Heart right ventricle (tissue), 16 donors: Measurements from ENCODE around the gene SLC1A2. TPM values are rescaled to one million over a fixed set of nuclear protein-coding genes. Genes with fewer than 3 reads are reported as not detected.

ENCODE experiments used
- ATAC-seq, 8 donors: fragments of 200-7000 bp; cut with Tn5 transposase; one replicate each; pipeline ENCODE4 v1.9.1; 2020; ENCODE audit warnings: mild to moderate bottlenecking in 8 of 8, moderate library complexity in 8 of 8, moderate number of reproducible peaks in 1 of 8
- DNase-seq, 2 donors: peaks; one replicate each; pipeline ENCODE4 v3.0.0-alpha.2; 2020
- H3K27ac ChIP-seq, 10 donors: fragments of 200-600 bp; sonication (generic) in 2 of 10; one replicate each; pipeline versions ENCODE4 v1.5.0 to v1.8.0; 2020 to 2022; ENCODE audit warnings: mild to moderate bottlenecking in 3 of 10
- H3K27me3 ChIP-seq, 7 donors: fragments of 200-600 bp; one replicate each; pipeline ENCODE4 v1.8.0; 2021 to 2022; ENCODE audit warnings: mild to moderate bottlenecking in 2 of 7
- H3K36me3 ChIP-seq, 9 donors: fragments of 200-600 bp; sonication (generic) in 1 of 9; one replicate each; pipeline versions ENCODE4 v1.5.0 to v1.8.0; 2020 to 2022; ENCODE audit warnings: mild to moderate bottlenecking in 2 of 9
- H3K4me1 ChIP-seq, 9 donors: fragments of 200-600 bp; sonication (generic) in 1 of 9; one replicate each; pipeline versions ENCODE4 v1.5.0 to v1.8.0; 2020 to 2022; ENCODE audit warnings: mild to moderate bottlenecking in 4 of 9
- H3K4me3 ChIP-seq, 10 donors: fragments of 200-600 bp; sonication (generic) in 2 of 10; one replicate each; pipeline versions ENCODE4 v1.5.0 to v1.8.0; 2020 to 2022; ENCODE audit warnings: mild to moderate bottlenecking in 7 of 10, moderate library complexity in 2 of 10
- H3K9me3 ChIP-seq, 11 donors: fragments of 200-600 bp in 10 of 11; sonication (generic) in 2 of 11; one replicate each; pipeline versions ENCODE4 v1.5.0 to v1.8.0; 2013 to 2022; ENCODE audit warnings: mild to moderate bottlenecking in 2 of 11, control low read depth in 1 of 11, moderate library complexity in 1 of 11
- WGBS, 2 donors: extraction: QIAGEN DNeasy Blood & Tissue Kit; methylation state at CpG; one replicate each; pipeline ENCODE4 v1.1.7; 2013; ENCODE audit warnings: inconsistent platforms in 1 of 2; 5-methylcytosine and 5-hydroxymethylcytosine counted together
- intact Hi-C, 10 donors: fragments of 100-400 bp; cut with DNase I; formaldehyde crosslinking; loops; one replicate each; pipeline versions ENCODE4 v1.11.1 to v1.14.2; 2022
- polyA plus RNA-seq, 2 donors: library from polyadenylated mRNA; stranded (reverse); fragments of 200-250 nt; gene quantifications; one replicate each; pipeline ENCODE4 v1.2.3, GENCODE V29; 2013
- total RNA-seq, 10 donors: library from RNA; stranded (reverse); fragmentation: NEBNext Ultra II Directional in 3 of 10; extraction: Animal tissue kit (Norgen Biotek cat#: 25700) in 3 of 10; gene quantifications; one replicate each; pipeline versions ENCODE4 v1.2.1 to v1.2.4, GENCODE V29; 2021 to 2023
- TF ChIP-seq, protein P1 (sequence below), 9 donors: fragments of 200-600 bp; sonication (generic) in 2 of 9; IDR thresholded peaks; one replicate each; pipeline versions ENCODE4 v1.5.0 to v1.8.0; 2021 to 2022; ENCODE audit warnings: antibody characterized with exemption in 9 of 9, mild to moderate bottlenecking in 5 of 9, moderate library complexity in 1 of 9
- donor health status: Arrhythmogenic right ventricular cardiomyopathy.
- donor health status: ischemic (EF 13 %, LVEDD 7.1; RV severe dilation, severe dysfunction).
- donor health status: healthy with polysubstance abuse.
- donor health status: DM: no; HTN: yes; CAD: no.
- donor health status: DM: no; HTN: no; CAD: no.
- donor health status: ischemic (EF 25% LVEDD 6.9; RV normal size, moderate dysfunction).
- donor health status: ischemic (EF 25% LVEDD 5.7; RV mildly dilated, moderate dysfunction).
- donor health status: healthy.
- donor health status: DM: yes; HTN: yes; CAD: no.
- donor health status: Ischemic cardiomyopathy.
- donor health status: ischemic (EF 35%, LVEDD 5.7; RV mildly dilated, moderate dysfunction).
- donor health status: nonischemic (EF 11% LVEDD 7.7; RV severe dilation, severe dysfunction).
- donor health status: DM: yes; HTN: yes; CAD: no.
- donor health status: PGD.
- donor health status: ischemic (EF 29% LVEDD 5.4; RV normal size, mild dysfunction).
- donor health status: nonischemic (EF 23%, LVEDD 6.1; RV moderate dilation, normal function).

SLC1A2 gene
- total and polyA plus RNA-seq, 12 donors: 0.29 to 25.8 (median 3.4) TPM

DNA sequence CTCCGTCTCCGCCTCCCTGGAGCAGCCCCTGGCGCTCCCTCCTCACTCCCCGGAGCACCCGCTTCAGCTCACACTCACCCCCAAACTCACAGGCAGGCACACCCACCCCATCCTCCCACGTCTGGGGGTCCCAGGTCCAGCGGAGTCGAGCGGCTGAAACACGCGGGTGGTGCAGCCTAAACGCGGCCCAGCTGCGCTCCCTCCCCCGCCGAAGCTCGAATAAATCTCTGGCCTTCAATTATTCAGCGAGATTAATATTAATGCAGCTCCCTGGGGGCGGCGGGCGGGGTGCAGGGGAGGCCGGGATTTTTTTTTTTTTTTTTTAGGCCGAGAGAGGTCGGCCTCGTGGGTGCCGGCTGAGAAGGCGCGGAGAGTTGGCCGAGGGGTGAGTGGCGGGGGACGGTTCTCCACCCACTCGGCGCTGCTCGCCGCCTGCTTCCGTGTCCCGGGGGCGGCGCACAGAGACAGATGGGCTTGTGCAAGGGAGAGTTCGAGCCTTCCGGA is 524 bp upstream of the SLC1A2 start:
- TF ChIP-seq, protein P1, sequence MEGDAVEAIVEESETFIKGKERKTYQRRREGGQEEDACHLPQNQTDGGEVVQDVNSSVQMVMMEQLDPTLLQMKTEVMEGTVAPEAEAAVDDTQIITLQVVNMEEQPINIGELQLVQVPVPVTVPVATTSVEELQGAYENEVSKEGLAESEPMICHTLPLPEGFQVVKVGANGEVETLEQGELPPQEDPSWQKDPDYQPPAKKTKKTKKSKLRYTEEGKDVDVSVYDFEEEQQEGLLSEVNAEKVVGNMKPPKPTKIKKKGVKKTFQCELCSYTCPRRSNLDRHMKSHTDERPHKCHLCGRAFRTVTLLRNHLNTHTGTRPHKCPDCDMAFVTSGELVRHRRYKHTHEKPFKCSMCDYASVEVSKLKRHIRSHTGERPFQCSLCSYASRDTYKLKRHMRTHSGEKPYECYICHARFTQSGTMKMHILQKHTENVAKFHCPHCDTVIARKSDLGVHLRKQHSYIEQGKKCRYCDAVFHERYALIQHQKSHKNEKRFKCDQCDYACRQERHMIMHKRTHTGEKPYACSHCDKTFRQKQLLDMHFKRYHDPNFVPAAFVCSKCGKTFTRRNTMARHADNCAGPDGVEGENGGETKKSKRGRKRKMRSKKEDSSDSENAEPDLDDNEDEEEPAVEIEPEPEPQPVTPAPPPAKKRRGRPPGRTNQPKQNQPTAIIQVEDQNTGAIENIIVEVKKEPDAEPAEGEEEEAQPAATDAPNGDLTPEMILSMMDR (IDR thresholded peaks at IDR 0.05): no peak
- Histone ChIP-seq H3K4me1 (peaks cover 5 to 27% (median 16%) of the 10 kb centered on the region in 9 donors), H3K9me3 (no peaks in the 10 kb centered on the region), H3K27ac (no peak overlapping the region), H3K27me3 (peaks cover 0 to 98% (median 71%) of the 10 kb centered on the region in 7 donors), H3K36me3 (no peaks in the 10 kb centered on the region), H3K4me3 (peak overlapping the region; percentile 1 to 63 (median 50))
- WGBS, 2 donors: 2 to 4% methylated on average over 41 of the region's 41 CpGs
- intact Hi-C loops: no loop called here
- DNase-seq: peak; percentile 8 to 27
- ATAC-seq: peak; percentile 27 to 56 (median 42)

DNA sequence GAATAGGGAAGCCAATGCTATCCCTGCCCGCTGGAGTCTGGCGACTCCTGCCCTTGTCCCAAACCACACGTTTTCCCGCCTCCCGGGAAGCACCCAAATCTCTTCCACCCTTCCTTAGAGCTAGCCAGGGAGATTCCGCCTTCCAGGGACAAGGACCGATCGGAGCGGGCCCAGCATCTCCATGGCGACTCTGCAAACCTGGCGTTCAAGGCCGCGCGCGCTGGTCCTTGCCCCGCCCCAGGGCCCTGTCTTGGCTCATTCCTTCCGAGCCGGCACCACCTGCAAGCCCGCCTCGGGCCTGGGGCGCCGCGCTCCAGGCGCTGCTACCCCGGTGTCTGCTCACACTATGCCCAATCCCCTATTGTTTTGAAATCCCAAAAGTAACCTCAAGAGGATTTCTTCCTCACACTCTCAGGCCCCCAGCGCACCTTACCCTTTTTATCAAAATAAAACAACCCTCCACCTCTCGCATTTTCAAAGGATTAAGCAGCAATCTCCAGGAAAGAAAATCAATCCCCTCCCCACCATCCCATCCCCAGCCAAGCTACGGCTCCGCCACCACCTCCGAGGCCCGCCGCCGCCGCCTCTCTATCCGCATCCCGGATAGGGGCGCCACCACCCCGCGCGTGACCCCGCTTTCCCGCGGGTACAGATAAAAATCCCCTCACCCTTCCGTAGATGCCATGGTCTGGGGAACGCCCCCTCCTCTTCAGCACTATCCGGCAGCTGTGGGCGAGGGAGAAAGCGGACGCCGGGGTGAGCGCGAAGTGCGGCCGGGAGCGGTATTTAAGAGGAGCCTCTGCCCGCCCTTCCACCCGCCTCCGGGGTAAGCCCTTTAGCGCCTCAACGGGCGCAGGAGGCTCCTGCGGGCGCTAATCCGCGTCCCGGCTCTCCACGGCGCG is 825 bp downstream of the SLC1A2 start:
- DNase-seq (peak in 1 of 2 donors; percentile 17), ATAC-seq (peak in 6 of 8 donors; percentile 27 to 61 (median 34))
- TF ChIP-seq, protein P1 (IDR thresholded peaks at IDR 0.05): no peak
- intact Hi-C loops: no loop called here
- H3K4me3 ChIP-seq: peak overlapping the region; percentile 24 to 63 (median 50)
- no peaks in the 10 kb centered on the region for H3K36me3 ChIP-seq
- H3K27ac ChIP-seq: no peak overlapping the region
- H3K4me1 ChIP-seq: peaks cover 5 to 31% (median 16%) of the 10 kb centered on the region in 9 donors
- H3K27me3 ChIP-seq: peaks cover 0 to 95% (median 62%) of the 10 kb centered on the region in 7 donors
- WGBS, 2 donors: 11% methylated on average over 67 to 69 of the region's 69 CpGs
- H3K9me3 ChIP-seq: no peaks in the 10 kb centered on the region

DNA sequence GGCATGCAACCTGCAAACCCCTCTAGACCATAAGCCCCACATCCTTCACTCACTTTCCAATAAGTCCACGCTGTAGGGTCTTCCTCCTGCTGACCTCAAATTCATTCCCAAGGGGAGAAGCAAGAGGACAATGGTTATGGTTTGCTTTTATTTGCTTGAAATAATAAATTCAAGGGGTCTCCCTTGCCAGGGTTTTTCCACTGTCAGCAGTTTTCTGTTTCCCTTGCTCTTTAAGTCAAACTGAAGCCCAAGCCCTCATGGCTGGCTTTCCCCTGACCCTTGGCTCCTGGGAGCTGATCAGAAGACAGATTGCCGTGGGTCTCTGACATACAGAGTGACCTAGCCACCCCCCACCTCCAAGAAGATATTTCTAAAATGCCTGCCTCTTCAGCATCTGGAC is 3.9 kb downstream of the SLC1A2 start:
- TF ChIP-seq, protein P1 (IDR thresholded peaks at IDR 0.05): no peak
- H3K27ac ChIP-seq: no peak overlapping the region
- intact Hi-C loops: no loop called here
- H3K4me3 ChIP-seq: no peak overlapping the region
- no peaks in the 10 kb centered on the region for H3K9me3 ChIP-seq
- H3K27me3 ChIP-seq: peaks cover 0 to 76% (median 49%) of the 10 kb centered on the region in 7 donors
- WGBS, 2 donors: 63 to 71% methylated on average over 2 of the region's 2 CpGs
- no peaks in the 10 kb centered on the region for H3K36me3 ChIP-seq
- ATAC-seq (no peak), DNase-seq (no peak)
- peaks cover 5 to 30% (median 15%) of the 10 kb centered on the region in 9 donors for H3K4me1 ChIP-seq

DNA sequence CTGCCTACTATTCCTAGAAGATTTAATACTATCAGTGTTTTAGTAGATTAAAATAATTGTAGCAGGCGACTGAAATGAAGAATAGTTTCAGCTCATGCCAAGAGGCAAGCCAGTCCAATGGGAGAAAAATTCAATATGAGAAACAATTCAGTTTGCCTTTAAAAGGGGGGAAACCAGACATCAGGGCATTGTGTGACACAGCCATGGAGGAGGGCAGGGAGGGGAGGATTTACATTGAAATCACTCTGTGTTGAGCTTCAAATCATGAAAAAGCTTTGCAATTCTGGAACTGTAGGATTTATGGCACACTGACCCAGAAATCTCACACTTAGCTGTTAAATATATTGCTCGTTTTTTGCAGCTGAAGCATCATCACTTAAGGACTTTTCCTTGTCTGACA is 4.6 kb downstream of the SLC1A2 start:
- no peak overlapping the region for H3K4me3 ChIP-seq
- no peak overlapping the region for H3K27ac ChIP-seq
- intact Hi-C loops: no loop called here
- peaks cover 0 to 23% (median 8%) of the 10 kb centered on the region in 9 donors for H3K4me1 ChIP-seq
- TF ChIP-seq, protein P1 (IDR thresholded peaks at IDR 0.05): no peak
- DNase-seq (no peak), ATAC-seq (no peak)
- peaks cover 0 to 74% (median 42%) of the 10 kb centered on the region in 7 donors for H3K27me3 ChIP-seq
- no peaks in the 10 kb centered on the region for H3K9me3 ChIP-seq
- no peaks in the 10 kb centered on the region for H3K36me3 ChIP-seq
- 45 to 52% methylated on average over 2 of the region's 2 CpGs for WGBS, 2 donors
